H9 (cell line): ENCODE data around the gene AMPH. TPM values are rescaled to one million over a fixed set of nuclear protein-coding genes. Genes with fewer than 3 reads are reported as not detected.
A peak's percentile ranks its signal among the peaks of the same experiment; 100 is the strongest.

Experiments
- DNase-seq: peaks from one replicate; pipeline ENCODE4 v3.0.0-alpha.2; 2017
- H2AFZ ChIP-seq: one replicate; pipeline ENCODE4 v1.6.1; 2013; ENCODE audit warnings: mild to moderate bottlenecking, low read length, control low read depth, moderate library complexity
- H2AK5ac ChIP-seq: 2 replicates; pipeline ENCODE4 v1.6.1; 2013; ENCODE audit warnings: low read length, control low read depth, mixed read lengths; ENCODE audit not compliant: insufficient read length
- H2BK120ac ChIP-seq: one replicate; pipeline ENCODE4 v1.6.1; 2013; ENCODE audit warnings: low read depth, mild to moderate bottlenecking, low read length, control low read depth, inconsistent platforms; ENCODE audit not compliant: poor library complexity, severe bottlenecking
- H2BK12ac ChIP-seq: 2 replicates; pipeline ENCODE4 v1.6.1; 2013; ENCODE audit warnings: low read length, control low read depth, mixed read lengths, low read depth; ENCODE audit not compliant: insufficient read length
- H2BK15ac ChIP-seq: 2 replicates; pipeline ENCODE4 v1.6.1; 2013; ENCODE audit warnings: low read depth, low read length, control low read depth
- H2BK20ac ChIP-seq: one replicate; pipeline ENCODE4 v1.6.1; 2013; ENCODE audit warnings: low read depth, mild to moderate bottlenecking, low read length, control low read depth, inconsistent platforms; ENCODE audit not compliant: poor library complexity, severe bottlenecking
- H2BK5ac ChIP-seq: 2 replicates; pipeline ENCODE4 v1.6.1; 2013; ENCODE audit warnings: low read length, control low read depth, mixed read lengths; ENCODE audit not compliant: insufficient read length
- H3K14ac ChIP-seq: 2 replicates; pipeline ENCODE4 v1.6.1; 2013; ENCODE audit warnings: low read length, control low read depth; ENCODE audit not compliant: insufficient read depth
- H3K18ac ChIP-seq: 2 replicates; pipeline ENCODE4 v1.6.1; 2013; ENCODE audit warnings: low read depth, mild to moderate bottlenecking, mixed read lengths, low read length, control low read depth; ENCODE audit not compliant: insufficient read length
- H3K23ac ChIP-seq: 2 replicates; pipeline ENCODE4 v1.6.1; 2013; ENCODE audit warnings: low read length, control low read depth, mixed read lengths, low read depth; ENCODE audit not compliant: insufficient read length
- H3K23me2 ChIP-seq: 2 replicates; pipeline ENCODE4 v1.6.1; 2013; ENCODE audit warnings: low read depth, mild to moderate bottlenecking, mixed read lengths, low read length, control low read depth; ENCODE audit not compliant: insufficient read length, poor library complexity, severe bottlenecking
- H3K27ac ChIP-seq: 2 replicates; pipeline ENCODE4 v1.5.1; 2013; ENCODE audit warnings: low read length, control low read depth, mixed read lengths, low read depth; ENCODE audit not compliant: insufficient read length
- H3K27me3 ChIP-seq: 2 replicates; pipeline ENCODE4 v1.6.1; 2013; ENCODE audit warnings: low read length, control low read depth, inconsistent platforms; ENCODE audit not compliant: insufficient read depth
- H3K4ac ChIP-seq: 2 replicates; pipeline ENCODE4 v1.6.1; 2013; ENCODE audit warnings: low read depth, mild to moderate bottlenecking, control low read depth, inconsistent platforms, low read length, moderate library complexity
- H3K4me1 ChIP-seq: 2 replicates; pipeline ENCODE4 v1.6.1; 2013; ENCODE audit warnings: low read length, control low read depth, inconsistent platforms; ENCODE audit not compliant: insufficient read depth
- H3K4me2 ChIP-seq: 2 replicates; pipeline ENCODE4 v1.6.1; 2013; ENCODE audit warnings: low read length, control low read depth, mixed read lengths; ENCODE audit not compliant: insufficient read length, insufficient read depth
- H3K56ac ChIP-seq: 2 replicates; pipeline ENCODE4 v1.6.1; 2013; ENCODE audit warnings: low read depth, mild to moderate bottlenecking, mixed read lengths, low read length, control low read depth; ENCODE audit not compliant: insufficient read length
- H3K79me1 ChIP-seq: 2 replicates; pipeline ENCODE4 v1.6.1; 2013; ENCODE audit warnings: low read depth, mild to moderate bottlenecking, moderate library complexity, low read length, control low read depth, inconsistent platforms; ENCODE audit not compliant: insufficient read depth, poor library complexity, severe bottlenecking
- H3K79me2 ChIP-seq: 2 replicates; pipeline ENCODE4 v1.6.1; 2013; ENCODE audit warnings: low read length, control low read depth, inconsistent platforms; ENCODE audit not compliant: insufficient read depth
- H3K9ac ChIP-seq: 2 replicates; pipeline ENCODE4 v1.6.1; 2013; ENCODE audit warnings: low read length, control low read depth, mixed read lengths; ENCODE audit not compliant: insufficient read length; ENCODE audit errors: extremely low read depth
- H3K9me3 ChIP-seq: one replicate; pipeline ENCODE4 v1.6.1; 2013; ENCODE audit warnings: low read depth, low read length, inconsistent platforms; ENCODE audit not compliant: control insufficient read depth
- H3T11ph ChIP-seq: one replicate; pipeline ENCODE4 v1.6.1; 2013; ENCODE audit warnings: mild to moderate bottlenecking, low read length, control low read depth, inconsistent platforms
- H4K20me1 ChIP-seq: one replicate; pipeline ENCODE4 v1.6.1; 2013; ENCODE audit not compliant: control insufficient read depth, insufficient read length, insufficient read depth
- H4K5ac ChIP-seq: 2 replicates; pipeline ENCODE4 v1.6.1; 2013; ENCODE audit warnings: low read depth, mild to moderate bottlenecking, mixed read lengths, low read length, control low read depth; ENCODE audit not compliant: insufficient read length
- H4K8ac ChIP-seq: replicated peaks from 2 replicates; pipeline ENCODE4 v1.6.1; 2013; ENCODE audit warnings: low read length, control low read depth, mixed read lengths, low read depth; ENCODE audit not compliant: insufficient read length
- H4K91ac ChIP-seq: 2 replicates; pipeline ENCODE4 v1.6.1; 2013; ENCODE audit warnings: low read depth, mild to moderate bottlenecking, moderate library complexity, mixed read lengths, low read length, control low read depth; ENCODE audit not compliant: insufficient read length
- H3K27ac Mint-ChIP-seq, 3 experiments: 2 replicates in 2 of 3; 3 replicates in 1 of 3; pipeline ENCODE4 v1.8.0; 2020 to 2021; ENCODE audit warnings: mixed read lengths in 3 of 3, mild to moderate bottlenecking in 1 of 3, moderate library complexity in 1 of 3
- H3K27me3 Mint-ChIP-seq: 2 replicates; pipeline ENCODE4 v1.8.0; 2021; ENCODE audit warnings: low read depth, mild to moderate bottlenecking, moderate library complexity, mixed read lengths
- H3K36me3 Mint-ChIP-seq, 3 experiments: 2 replicates in 2 of 3; 3 replicates in 1 of 3; pipeline ENCODE4 v1.8.0; 2020 to 2021; ENCODE audit warnings: low read depth in 3 of 3, mixed read lengths in 3 of 3; ENCODE audit not compliant: insufficient read depth in 1 of 3
- H3K4me1 Mint-ChIP-seq, 2 experiments: 2 replicates each; pipeline ENCODE4 v1.8.0; 2020; ENCODE audit warnings: mixed read lengths in 2 of 2
- H3K4me3 Mint-ChIP-seq, 2 experiments: 2 replicates in 1 of 2; 3 replicates in 1 of 2; pipeline ENCODE4 v1.8.0; 2020 to 2021; ENCODE audit warnings: mild to moderate bottlenecking in 2 of 2, mixed read lengths in 2 of 2, moderate library complexity in 1 of 2
- H3K9me3 Mint-ChIP-seq, 2 experiments: 2 replicates in 1 of 2; 3 replicates in 1 of 2; pipeline ENCODE4 v1.8.0; 2020; ENCODE audit warnings: mild to moderate bottlenecking in 2 of 2, mixed read lengths in 2 of 2, moderate library complexity in 1 of 2
- CTCF ChIP-seq: fragments of 200-600 bp; sonication (generic); conservative IDR thresholded peaks from 3 replicates; pipeline ENCODE4 v1.8.0; 2021; ENCODE audit warnings: antibody characterized with exemption, mild to moderate bottlenecking
- WGBS: extraction: QIAGEN DNeasy Blood & Tissue Kit; methylation state at CpG from one replicate; pipeline ENCODE4 v1.1.7; 2013; ENCODE audit warnings: missing lambda C conversion rate, low lambda C conversion rate, mixed read lengths; ENCODE audit not compliant: insufficient read length; ENCODE audit errors: extremely low coverage; 5-methylcytosine and 5-hydroxymethylcytosine counted together
- total RNA-seq: library from RNA; stranded (reverse); gene quantifications from 2 replicates; pipeline ENCODE4 v1.2.1, GENCODE V29; 2021

AMPH gene
- total RNA-seq, 1 experiment from 2014 or later = 4.8 TPM

GRCh38 chr7:38492010-38492409 is 139.2 kb downstream of the AMPH start:
- no peak overlapping the region for H3K9ac ChIP-seq
- no peaks in the 10 kb centered on the region for H3K79me2 ChIP-seq
- H3K27ac Mint-ChIP-seq = no peak overlapping the region; a peak in 1 of 7 replicates
- H3K18ac ChIP-seq = no peak overlapping the region
- no peak overlapping the region for H3K14ac ChIP-seq
- no peak overlapping the region for H4K8ac ChIP-seq
- no peak overlapping the region for H3K27ac ChIP-seq
- H4K20me1 ChIP-seq = no peaks in the 10 kb centered on the region
- no peaks in the 10 kb centered on the region for H3K36me3 Mint-ChIP-seq
- no peak overlapping the region for H4K91ac ChIP-seq
- H2AK5ac ChIP-seq = no peak overlapping the region
- no peaks in the 10 kb centered on the region for H3K9me3 Mint-ChIP-seq
- no peak overlapping the region for H4K5ac ChIP-seq
- H3K27me3 ChIP-seq = no peaks in the 10 kb centered on the region
- peaks cover 0 to 3% of the 10 kb centered on the region in 2 experiments; a peak in 1 of 4 replicates for H3K4me1 Mint-ChIP-seq
- TF ChIP-seq CTCF = no peak
- no peak overlapping the region for H2BK5ac ChIP-seq
- peak; percentile 40 for DNase-seq
- H2BK12ac ChIP-seq = no peak overlapping the region
- H3K4ac ChIP-seq = no peak overlapping the region
- no CpG with 5 or more reads among the region's 2 CpGs for WGBS
- H2BK120ac ChIP-seq = no peak overlapping the region
- H3K56ac ChIP-seq = no peak overlapping the region
- no peaks in the 10 kb centered on the region for H3K4me1 ChIP-seq
- no peak overlapping the region for H3K4me2 ChIP-seq
- H3K4me3 Mint-ChIP-seq = no peak overlapping the region
- no peaks in the 10 kb centered on the region for H3K23me2 ChIP-seq
- H3T11ph ChIP-seq = no peak overlapping the region
- no peaks in the 10 kb centered on the region for H3K9me3 ChIP-seq
- no peak overlapping the region for H2AFZ ChIP-seq
- H3K23ac ChIP-seq = no peak overlapping the region
- H3K79me1 ChIP-seq = no peaks in the 10 kb centered on the region
- no peak overlapping the region for H2BK15ac ChIP-seq
- no peak overlapping the region for H2BK20ac ChIP-seq
- peaks cover 2% of the 10 kb centered on the region; the same call in 1 of the 2 replicates for H3K27me3 Mint-ChIP-seq
